ENCODE data around the gene HOXA3. TPM values are rescaled to one million over a fixed set of nuclear protein-coding genes. Genes with fewer than 3 reads are reported as not detected.

HOXA3 gene
- under 0.01 TPM in 1 of 2 replicates, not detected in the other for total RNA-seq

GRCh38 chr7:27151931-27152815, at the start of gene HOXA3:
Gene HOXA3, minus strand, starts transcription at chr7:27152583. Its CDS starts 41,943 bp downstream, at chr7:27110640.

GRCh38 chr7:27199849-27200760, 47.7 kb upstream of the HOXA3 start, which contains the start of gene HOXA13:
Gene HOXA13, minus strand, starts transcription at chr7:27200091. Its CDS starts 14 bp downstream, at chr7:27200077.

GRCh38 chr7:27185013-27185853, 32.9 kb upstream of the HOXA3 start, which contains the start of gene HOXA11:
Gene HOXA11, minus strand, starts transcription at chr7:27185232. Its CDS starts 88 bp downstream, at chr7:27185144.

GRCh38 chr7:27173956-27174873, 21.8 kb upstream of the HOXA3 start, which contains the start of gene HOXA10:
Gene HOXA10, minus strand, starts transcription at chr7:27174320. Its CDS starts 14 bp downstream, at chr7:27174306.

GRCh38 chr7:27165089-27165995, 13.0 kb upstream of the HOXA3 start, which contains the start of gene HOXA9:
Gene HOXA9, minus strand, starts transcription at chr7:27165537. Its CDS starts 80 bp downstream, at chr7:27165457.

GRCh38 chr7:27156508-27156898, 4.1 kb upstream of the HOXA3 start, which contains the start of gene HOXA7:
Gene HOXA7, minus strand, starts transcription at chr7:27156675. Its CDS starts 130 bp downstream, at chr7:27156545.

GRCh38 chr7:27147199-27148030, 5.0 kb downstream of the HOXA3 start, which contains the start of gene HOXA6:
Gene HOXA6, minus strand, starts transcription at chr7:27147774. Its CDS starts 25 bp downstream, at chr7:27147749.

GRCh38 chr7:27143023-27143949, 9.1 kb downstream of the HOXA3 start, which contains the start of gene HOXA5:
Gene HOXA5, minus strand, starts transcription at chr7:27143681. Its CDS starts 74 bp downstream, at chr7:27143607.

GRCh38 chr7:27130540-27131389, 21.6 kb downstream of the HOXA3 start, which contains the start of gene HOXA4:
Gene HOXA4, minus strand, starts transcription at chr7:27130757. Its CDS starts 24 bp downstream, at chr7:27130733.

GRCh38 chr7:27102581-27103442, 49.6 kb downstream of the HOXA3 start, which contains the start of gene HOXA2:
Gene HOXA2, minus strand, starts transcription at chr7:27102683. Its CDS starts 183 bp downstream, at chr7:27102500.

GRCh38 chr7:27095897-27096767, 56.3 kb downstream of the HOXA3 start, which contains the start of gene HOXA1:
Gene HOXA1, minus strand, starts transcription at chr7:27096000. Its CDS starts 88 bp downstream, at chr7:27095912.

